AG04450 (cell line): ENCODE results near the gene ARV1. TPM values are rescaled to one million over a fixed set of nuclear protein-coding genes. Genes with fewer than 3 reads are reported as not detected.
A peak's percentile ranks its signal among the peaks of the same experiment; 100 is the strongest.

ENCODE experiments used
- CTCF ChIA-PET: fragments of 300-600, 350-600 bp; formaldehyde crosslinking; extraction: SDS; loops from one replicate; lab custom pipeline; 2022; ENCODE audit warnings: antibody characterized with exemption, inconsistent platforms; lab: Charles Lee
- POLR2A ChIA-PET: fragments of 350-600 bp; formaldehyde crosslinking; extraction: SDS; loops from one replicate; lab custom pipeline; 2021; ENCODE audit warnings: antibody characterized with exemption, inconsistent platforms; lab: Yijun Ruan, JAX
- DNase-seq: peaks from one replicate; pipeline ENCODE4 v3.0.0-alpha.2; 2011; ENCODE audit warnings: low read depth, low spot score
- H3K27ac ChIP-seq: one replicate; pipeline ENCODE4 v1.5.1; 2012; ENCODE audit warnings: low read depth, low read length, control low read depth
- H3K27me3 ChIP-seq: one replicate; pipeline ENCODE4 v1.6.0; 2012; ENCODE audit warnings: low read length; ENCODE audit not compliant: control insufficient read depth, insufficient read depth
- H3K4me3 ChIP-seq: 2 replicates; pipeline ENCODE4 v1.5.1; 2011; ENCODE audit warnings: mild to moderate bottlenecking, low read depth, low read length, control low read depth
- H3K9me3 ChIP-seq: 2 replicates; pipeline ENCODE4 v1.5.1; 2012; ENCODE audit warnings: low read length; ENCODE audit not compliant: control insufficient read depth, insufficient read depth
- polyA plus RNA-seq: library from polyadenylated mRNA; depleted of rRNA; stranded (reverse); fragments of >200 nt; gene quantifications from 2 replicates; pipeline ENCODE4 v1.2.3, GENCODE V29; 2011
- TF ChIP-seq, protein P1 (sequence below): IDR thresholded peaks from 2 replicates; pipeline ENCODE4 v1.5.1; 2011; ENCODE audit warnings: low read depth, low read length, control low read depth, inconsistent platforms

The ARV1 gene
- polyA plus RNA-seq, 1 experiment, result 37.2 TPM

DNA sequence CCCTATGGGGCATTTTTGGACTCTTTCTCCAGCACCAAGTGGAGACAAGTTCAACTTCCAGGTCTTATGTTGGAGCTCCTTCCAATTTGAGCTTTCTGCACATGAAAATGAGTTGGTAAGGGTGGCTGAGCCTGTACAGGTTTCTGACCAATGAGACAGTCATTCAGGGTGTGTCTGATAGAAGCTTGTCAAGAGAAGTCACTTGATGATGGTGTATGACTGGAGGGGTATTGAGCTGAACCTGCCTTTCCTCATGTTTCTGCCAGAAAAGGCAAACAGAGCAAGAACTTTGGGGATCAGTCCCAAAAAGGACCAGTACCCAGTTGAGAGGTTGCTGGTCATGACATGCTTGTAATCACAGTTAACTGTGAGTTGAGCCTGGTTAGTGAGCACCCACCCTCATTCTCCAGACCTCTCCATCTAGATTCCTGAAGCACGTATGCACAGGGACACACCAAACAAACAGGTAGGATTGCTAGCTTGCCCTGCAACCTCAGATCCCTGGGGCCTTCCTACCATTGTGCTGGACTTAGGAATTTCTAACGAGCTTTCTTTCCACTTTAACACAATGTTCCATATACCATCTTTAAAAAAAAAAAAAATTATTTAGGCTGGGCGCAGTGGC, 34.6 kb downstream of the ARV1 start:
- DNase-seq, result no peak
- no peak overlapping the region for H3K4me3 ChIP-seq
- ChIA-PET POLR2A (no interaction called here), CTCF (no interaction called here)
- no peak overlapping the region for H3K27ac ChIP-seq
- H3K27me3 ChIP-seq, result no peaks in the 10 kb centered on the region
- H3K9me3 ChIP-seq, result no peaks in the 10 kb centered on the region
- TF ChIP-seq, protein P1, sequence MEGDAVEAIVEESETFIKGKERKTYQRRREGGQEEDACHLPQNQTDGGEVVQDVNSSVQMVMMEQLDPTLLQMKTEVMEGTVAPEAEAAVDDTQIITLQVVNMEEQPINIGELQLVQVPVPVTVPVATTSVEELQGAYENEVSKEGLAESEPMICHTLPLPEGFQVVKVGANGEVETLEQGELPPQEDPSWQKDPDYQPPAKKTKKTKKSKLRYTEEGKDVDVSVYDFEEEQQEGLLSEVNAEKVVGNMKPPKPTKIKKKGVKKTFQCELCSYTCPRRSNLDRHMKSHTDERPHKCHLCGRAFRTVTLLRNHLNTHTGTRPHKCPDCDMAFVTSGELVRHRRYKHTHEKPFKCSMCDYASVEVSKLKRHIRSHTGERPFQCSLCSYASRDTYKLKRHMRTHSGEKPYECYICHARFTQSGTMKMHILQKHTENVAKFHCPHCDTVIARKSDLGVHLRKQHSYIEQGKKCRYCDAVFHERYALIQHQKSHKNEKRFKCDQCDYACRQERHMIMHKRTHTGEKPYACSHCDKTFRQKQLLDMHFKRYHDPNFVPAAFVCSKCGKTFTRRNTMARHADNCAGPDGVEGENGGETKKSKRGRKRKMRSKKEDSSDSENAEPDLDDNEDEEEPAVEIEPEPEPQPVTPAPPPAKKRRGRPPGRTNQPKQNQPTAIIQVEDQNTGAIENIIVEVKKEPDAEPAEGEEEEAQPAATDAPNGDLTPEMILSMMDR, result no peak

- Histone ChIP-seq H3K9me3 (no peaks in the 10 kb centered on the region), H3K27me3 (no peaks in the 10 kb centered on the region), H3K27ac (no peak overlapping the region), H3K4me3 (no peak overlapping the region)
- ChIA-PET CTCF (no interaction called here), POLR2A (no interaction called here)
- DNase-seq, result no peak
- TF ChIP-seq, protein P1, result no peak
Measured at GRCh38 chr1:231016234-231016633, 37.3 kb downstream of the ARV1 start.

DNA sequence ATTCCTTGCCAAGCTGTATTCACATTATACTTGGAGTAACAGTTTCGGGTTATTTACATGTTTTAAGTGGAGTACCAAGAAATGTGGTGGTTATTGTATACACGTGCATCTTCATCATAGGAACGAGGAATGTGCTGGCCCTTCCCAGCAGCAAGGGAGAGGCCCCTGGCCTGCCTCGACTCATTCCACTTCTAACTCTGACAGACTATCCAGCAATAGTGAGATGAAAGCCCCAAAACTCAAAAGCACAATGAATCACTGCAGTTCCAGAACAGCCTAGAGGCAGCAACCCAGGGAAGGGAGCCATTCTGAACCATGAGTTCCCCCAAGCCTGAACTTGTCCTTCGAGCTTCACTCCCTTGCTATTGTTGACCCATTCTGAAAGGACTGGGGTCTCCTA, 38.1 kb downstream of the ARV1 start:
- H3K27me3 ChIP-seq, result no peaks in the 10 kb centered on the region
- ChIA-PET POLR2A (no interaction called here), CTCF (no interaction called here)
- H3K9me3 ChIP-seq, result no peaks in the 10 kb centered on the region
- H3K4me3 ChIP-seq, result no peak overlapping the region
- H3K27ac ChIP-seq, result peak overlapping the region; percentile 31
- TF ChIP-seq, protein P1, result no peak
- no peak for DNase-seq

GRCh38 chr1:231019711-231020110, 40.8 kb downstream of the ARV1 start:
- TF ChIP-seq, protein P1, result no peak
- H3K27ac ChIP-seq, result no peak overlapping the region
- H3K27me3 ChIP-seq, result no peaks in the 10 kb centered on the region
- H3K9me3 ChIP-seq, result no peaks in the 10 kb centered on the region
- POLR2A ChIA-PET, result interaction anchor here (0.7 kb wide), 1 partner anchor 175 kb away, joined by 4 read pairs; no protein-coding TSS in a partner anchor
- CTCF ChIA-PET, result no interaction called here
- H3K4me3 ChIP-seq, result no peak overlapping the region
- DNase-seq, result no peak

DNA sequence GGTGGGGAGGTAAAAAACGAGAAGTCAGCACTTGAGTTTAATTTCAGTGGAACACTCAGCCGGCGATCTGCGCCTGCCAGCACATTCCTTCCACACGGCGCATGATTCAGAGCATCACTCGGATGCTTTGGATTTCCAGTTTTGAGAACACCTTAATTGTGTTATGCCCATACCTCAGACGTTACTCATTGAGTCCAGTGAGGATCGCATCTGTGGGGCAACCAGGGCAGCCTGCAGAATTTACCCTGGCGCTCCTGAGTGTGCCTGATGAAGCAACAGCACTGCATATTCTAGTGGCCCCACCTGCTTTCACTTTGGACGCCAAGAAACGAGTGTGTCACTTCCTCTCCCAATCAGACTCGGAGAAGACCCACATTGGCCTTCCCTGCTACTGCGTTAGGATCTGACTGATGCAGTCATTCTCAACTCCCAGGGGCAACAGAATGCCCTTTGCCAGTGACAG, 41.3 kb downstream of the ARV1 start:
- Histone ChIP-seq H3K27me3 (no peaks in the 10 kb centered on the region), H3K27ac (no peak overlapping the region), H3K9me3 (no peaks in the 10 kb centered on the region), H3K4me3 (no peak overlapping the region)
- ChIA-PET POLR2A (no interaction called here), CTCF (no interaction called here)
- TF ChIP-seq, protein P1, result no peak
- no peak for DNase-seq
